Measurements from ENCODE around the gene THNSL1.

The THNSL1 gene

GRCh38 chr10:24983946-24984345 lies 32.5 kb upstream of the THNSL1 start:
- TF ChIP-seq CTCF (IDR thresholded peaks at IDR 0.05; ENCODE audit: low read depth, low read length, missing control alignments): no peak
- no peak overlapping the region for H3K4me3 ChIP-seq (ENCODE audit: low read depth, low read length)
- in situ Hi-C loops (cut with HindIII; ENCODE audit: low sequenced_read_pairs): no loop called here
- no peak for DNase-seq (ENCODE audit: low read depth)

- no peak for DNase-seq (ENCODE audit: low read depth)
- in situ Hi-C loops (cut with HindIII; ENCODE audit: low sequenced_read_pairs): no loop called here
- H3K4me3 ChIP-seq (ENCODE audit: low read depth, low read length): no peak overlapping the region
- no peak for TF ChIP-seq CTCF (IDR thresholded peaks at IDR 0.05; ENCODE audit: low read depth, low read length, missing control alignments)
Observed at GRCh38 chr10:24984906-24985305, 31.5 kb upstream of the THNSL1 start.

GRCh38 chr10:24988831-24989640 lies 27.4 kb upstream of the THNSL1 start:
- in situ Hi-C loops (cut with HindIII; ENCODE audit: low sequenced_read_pairs): no loop called here
- no peak for TF ChIP-seq CTCF (IDR thresholded peaks at IDR 0.05; ENCODE audit: low read depth, low read length, missing control alignments)
- no peak overlapping the region for H3K4me3 ChIP-seq (ENCODE audit: low read depth, low read length)
- no peak for DNase-seq (ENCODE audit: low read depth)

GRCh38 chr10:24989867-24990266 lies 26.5 kb upstream of the THNSL1 start:
- TF ChIP-seq CTCF (IDR thresholded peaks at IDR 0.05; ENCODE audit: low read depth, low read length, missing control alignments): no peak
- no peak overlapping the region for H3K4me3 ChIP-seq (ENCODE audit: low read depth, low read length)
- in situ Hi-C loops (cut with HindIII; ENCODE audit: low sequenced_read_pairs): no loop called here
- DNase-seq (ENCODE audit: low read depth): no peak

- DNase-seq (ENCODE audit: low read depth): no peak
- TF ChIP-seq CTCF (IDR thresholded peaks at IDR 0.05; ENCODE audit: low read depth, low read length, missing control alignments): no peak
- in situ Hi-C loops (cut with HindIII; ENCODE audit: low sequenced_read_pairs): no loop called here
- no peak overlapping the region for H3K4me3 ChIP-seq (ENCODE audit: low read depth, low read length)
Observed at GRCh38 chr10:24991298-24991697, 25.1 kb upstream of the THNSL1 start.

GRCh38 chr10:24992512-24993133 lies 23.8 kb upstream of the THNSL1 start:
- in situ Hi-C loops (cut with HindIII; ENCODE audit: low sequenced_read_pairs): no loop called here
- TF ChIP-seq CTCF (IDR thresholded peaks at IDR 0.05; ENCODE audit: low read depth, low read length, missing control alignments): no peak
- DNase-seq (ENCODE audit: low read depth): no peak
- H3K4me3 ChIP-seq (ENCODE audit: low read depth, low read length): no peak overlapping the region
